Measurements from ENCODE around the gene FSTL4.

Gene FSTL4

GRCh38 chr5:133408322-133408721, 204.0 kb downstream of the FSTL4 start:
- Histone ChIP-seq H3K9ac (ENCODE audit: low read length) (no peak overlapping the region), H3K4me3 (ENCODE audit: low read length) (no peak overlapping the region), H3K4me1 (ENCODE audit: control insufficient read depth, insufficient read depth, low read length) (no peaks in the 10 kb centered on the region), H3K36me3 (ENCODE audit: control insufficient read depth, insufficient read depth, low read length) (no peaks in the 10 kb centered on the region), H3K9me3 (ENCODE audit: control insufficient read depth, low read length) (no peaks in the 10 kb centered on the region), H3K27me3 (ENCODE audit: control insufficient read depth, insufficient read depth, low read length) (no peaks in the 10 kb centered on the region)

DNA sequence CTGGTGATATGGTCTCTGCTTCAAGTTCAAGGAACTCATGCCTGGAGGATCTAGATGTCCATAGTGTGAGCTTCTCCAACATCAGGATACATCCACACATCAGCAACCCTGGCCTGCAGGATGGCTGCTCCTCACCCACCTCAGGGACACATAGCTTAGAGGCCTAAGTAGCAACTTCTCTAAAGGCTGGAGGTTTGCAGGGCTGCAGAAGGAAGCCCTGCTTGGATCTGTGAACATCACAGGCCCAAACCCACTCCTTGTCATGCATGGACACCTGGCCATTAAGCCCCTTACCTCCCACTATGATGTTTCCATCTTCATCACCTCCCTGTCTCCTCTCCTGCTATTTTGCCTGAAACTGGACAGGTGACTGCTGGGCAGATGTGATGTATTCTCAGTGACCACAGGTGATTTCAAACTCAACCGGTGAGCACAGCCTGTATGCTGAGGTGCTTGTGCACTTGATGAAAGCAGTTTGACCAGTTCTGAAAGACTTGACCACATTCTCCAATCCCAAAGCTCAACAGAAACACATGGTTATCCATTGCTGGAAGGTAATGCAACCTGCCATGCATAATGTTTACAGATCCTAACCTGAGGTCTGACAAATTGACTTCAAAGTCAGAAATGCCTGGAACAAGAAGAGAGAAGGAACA, 205.2 kb downstream of the FSTL4 start:
- Histone ChIP-seq H3K4me1 (ENCODE audit: control insufficient read depth, insufficient read depth, low read length) (no peaks in the 10 kb centered on the region), H3K4me3 (ENCODE audit: low read length) (no peak overlapping the region), H3K9me3 (ENCODE audit: control insufficient read depth, low read length) (no peaks in the 10 kb centered on the region), H3K9ac (ENCODE audit: low read length) (no peak overlapping the region), H3K36me3 (ENCODE audit: control insufficient read depth, insufficient read depth, low read length) (no peaks in the 10 kb centered on the region), H3K27me3 (ENCODE audit: control insufficient read depth, insufficient read depth, low read length) (no peaks in the 10 kb centered on the region)

- H3K9me3 ChIP-seq (ENCODE audit: control insufficient read depth, low read length): no peaks in the 10 kb centered on the region
- no peaks in the 10 kb centered on the region for H3K4me1 ChIP-seq (ENCODE audit: control insufficient read depth, insufficient read depth, low read length)
Measured at GRCh38 chr5:133406208-133406976, 205.9 kb downstream of the FSTL4 start.

DNA sequence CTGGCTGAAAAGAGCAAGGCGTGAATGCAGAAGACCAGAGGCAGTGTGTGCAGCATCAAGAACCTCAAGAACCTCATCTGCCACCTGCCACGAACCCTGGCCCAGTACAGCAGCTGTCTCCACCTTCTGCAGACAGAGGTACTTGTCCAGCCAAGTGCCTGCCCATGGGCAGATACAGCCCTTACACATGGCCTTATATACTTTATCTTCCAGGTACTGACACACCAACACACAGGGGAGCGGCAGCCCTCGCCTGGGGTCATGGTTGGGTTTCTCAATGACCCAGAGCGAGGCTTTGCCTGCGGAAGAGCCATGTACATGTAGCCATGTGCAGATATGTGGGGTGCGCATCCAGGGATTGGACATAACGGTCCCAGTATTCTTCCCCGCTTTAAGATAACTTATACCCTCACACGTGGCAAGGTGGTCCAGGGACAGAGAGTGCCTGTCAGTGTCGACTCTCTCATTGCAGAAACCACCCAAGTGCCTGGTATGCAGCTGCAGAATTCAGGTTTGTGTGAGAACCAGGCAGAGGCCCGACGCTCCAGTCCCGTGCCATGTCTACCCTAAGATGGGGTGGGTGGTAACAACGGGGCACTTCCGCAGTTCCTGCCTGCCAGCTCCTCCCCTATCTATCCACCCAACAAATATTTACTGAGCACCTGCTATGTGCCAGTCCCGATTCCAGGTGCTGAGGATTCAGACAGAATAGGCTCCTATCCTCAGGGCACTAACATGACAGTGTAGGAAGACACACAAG, 206.9 kb downstream of the FSTL4 start:
- Histone ChIP-seq H3K36me3 (ENCODE audit: control insufficient read depth, insufficient read depth, low read length) (no peaks in the 10 kb centered on the region), H3K9ac (ENCODE audit: low read length) (no peak overlapping the region), H3K4me3 (ENCODE audit: low read length) (no peak overlapping the region), H3K27me3 (ENCODE audit: control insufficient read depth, insufficient read depth, low read length) (no peaks in the 10 kb centered on the region), H3K4me1 (ENCODE audit: control insufficient read depth, insufficient read depth, low read length) (no peaks in the 10 kb centered on the region), H3K9me3 (ENCODE audit: control insufficient read depth, low read length) (no peaks in the 10 kb centered on the region)

More at GRCh38 chr5:133406208-133406976, 205.9 kb downstream of the FSTL4 start:
- H3K27me3 ChIP-seq (ENCODE audit: control insufficient read depth, insufficient read depth, low read length): no peaks in the 10 kb centered on the region
- no peak overlapping the region for H3K4me3 ChIP-seq (ENCODE audit: low read length)
- H3K36me3 ChIP-seq (ENCODE audit: control insufficient read depth, insufficient read depth, low read length): no peaks in the 10 kb centered on the region
- no peak overlapping the region for H3K9ac ChIP-seq (ENCODE audit: low read length)

DNA sequence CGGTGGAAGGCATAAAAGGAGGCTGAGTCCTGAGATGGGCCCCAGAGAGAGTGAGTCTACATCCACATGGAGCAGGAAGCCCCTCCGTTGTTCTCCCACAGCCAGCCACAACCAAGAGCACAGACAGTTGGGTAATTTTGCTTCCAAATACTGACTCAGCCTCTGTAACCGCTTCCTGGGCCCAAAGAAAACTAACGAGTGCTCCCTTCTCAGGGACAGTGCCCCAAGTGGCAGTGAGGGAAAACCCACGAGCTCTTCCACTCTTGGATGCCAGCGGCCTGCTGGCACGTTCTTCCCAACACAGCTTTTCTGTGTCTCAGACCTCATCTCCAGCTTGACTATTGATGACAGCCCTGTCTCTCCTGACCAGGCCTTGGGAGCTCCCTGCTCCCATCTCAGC, 207.6 kb downstream of the FSTL4 start:
- Histone ChIP-seq H3K9ac (ENCODE audit: low read length) (no peak overlapping the region), H3K36me3 (ENCODE audit: control insufficient read depth, insufficient read depth, low read length) (no peaks in the 10 kb centered on the region), H3K4me3 (ENCODE audit: low read length) (no peak overlapping the region), H3K27me3 (ENCODE audit: control insufficient read depth, insufficient read depth, low read length) (no peaks in the 10 kb centered on the region), H3K4me1 (ENCODE audit: control insufficient read depth, insufficient read depth, low read length) (no peaks in the 10 kb centered on the region), H3K9me3 (ENCODE audit: control insufficient read depth, low read length) (no peaks in the 10 kb centered on the region)

DNA sequence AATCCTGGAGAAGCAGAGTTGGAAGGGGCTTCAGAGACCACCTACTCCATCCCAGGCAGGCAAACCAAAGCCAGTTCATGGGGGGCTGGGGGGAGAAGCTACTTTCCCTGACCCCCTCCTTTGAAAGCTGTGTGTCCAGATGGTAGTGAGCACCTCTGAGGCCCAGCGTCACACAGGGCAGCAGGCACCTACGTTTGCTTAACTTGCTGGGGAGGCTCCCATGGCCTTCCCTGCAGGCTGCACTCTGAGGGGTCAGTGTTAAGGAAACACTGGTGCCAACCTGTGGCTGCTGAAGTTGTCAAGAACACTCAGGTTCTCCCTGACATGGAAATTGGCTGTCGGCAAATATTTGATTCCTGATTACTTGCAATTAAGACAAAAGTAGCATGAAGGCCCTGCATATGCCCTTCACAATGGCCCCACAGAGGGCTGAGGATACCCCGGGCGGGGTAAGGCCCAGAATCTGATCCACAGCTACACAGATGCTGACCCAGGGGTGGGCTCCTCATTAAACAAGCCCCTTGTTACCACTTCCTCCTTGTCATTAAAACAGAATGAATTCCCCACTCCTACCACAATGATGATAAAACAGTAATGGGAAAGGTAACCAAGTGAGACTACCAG, 208.5 kb downstream of the FSTL4 start:
- Histone ChIP-seq H3K27me3 (ENCODE audit: control insufficient read depth, insufficient read depth, low read length) (no peaks in the 10 kb centered on the region), H3K9me3 (ENCODE audit: control insufficient read depth, low read length) (no peaks in the 10 kb centered on the region), H3K36me3 (ENCODE audit: control insufficient read depth, insufficient read depth, low read length) (no peaks in the 10 kb centered on the region), H3K4me1 (ENCODE audit: control insufficient read depth, insufficient read depth, low read length) (no peaks in the 10 kb centered on the region), H3K4me3 (ENCODE audit: low read length) (no peak overlapping the region), H3K9ac (ENCODE audit: low read length) (no peak overlapping the region)

- Histone ChIP-seq H3K4me1 (ENCODE audit: control insufficient read depth, insufficient read depth, low read length) (no peaks in the 10 kb centered on the region), H3K4me3 (ENCODE audit: low read length) (no peak overlapping the region), H3K9me3 (ENCODE audit: control insufficient read depth, low read length) (no peaks in the 10 kb centered on the region), H3K27me3 (ENCODE audit: control insufficient read depth, insufficient read depth, low read length) (no peaks in the 10 kb centered on the region), H3K9ac (ENCODE audit: low read length) (no peak overlapping the region), H3K36me3 (ENCODE audit: control insufficient read depth, insufficient read depth, low read length) (no peaks in the 10 kb centered on the region)
Measured at GRCh38 chr5:133402775-133403174, 209.6 kb downstream of the FSTL4 start.

GRCh38 chr5:133401731-133402347, 210.5 kb downstream of the FSTL4 start:
- no peaks in the 10 kb centered on the region for H3K27me3 ChIP-seq (ENCODE audit: control insufficient read depth, insufficient read depth, low read length)
- H3K4me3 ChIP-seq (ENCODE audit: low read length): no peak overlapping the region
- H3K36me3 ChIP-seq (ENCODE audit: control insufficient read depth, insufficient read depth, low read length): no peaks in the 10 kb centered on the region
- H3K9ac ChIP-seq (ENCODE audit: low read length): no peak overlapping the region
- H3K9me3 ChIP-seq (ENCODE audit: control insufficient read depth, low read length): no peaks in the 10 kb centered on the region
- H3K4me1 ChIP-seq (ENCODE audit: control insufficient read depth, insufficient read depth, low read length): no peaks in the 10 kb centered on the region

- Histone ChIP-seq H3K4me1 (ENCODE audit: control insufficient read depth, insufficient read depth, low read length) (no peaks in the 10 kb centered on the region), H3K4me3 (ENCODE audit: low read length) (no peak overlapping the region), H3K27me3 (ENCODE audit: control insufficient read depth, insufficient read depth, low read length) (no peaks in the 10 kb centered on the region), H3K9ac (ENCODE audit: low read length) (no peak overlapping the region), H3K9me3 (ENCODE audit: control insufficient read depth, low read length) (no peaks in the 10 kb centered on the region), H3K36me3 (ENCODE audit: control insufficient read depth, insufficient read depth, low read length) (no peaks in the 10 kb centered on the region)
Measured at GRCh38 chr5:133400831-133401351, 211.4 kb downstream of the FSTL4 start.

GRCh38 chr5:133400120-133400519, 212.2 kb downstream of the FSTL4 start:
- Histone ChIP-seq H3K36me3 (ENCODE audit: control insufficient read depth, insufficient read depth, low read length) (no peaks in the 10 kb centered on the region), H3K4me1 (ENCODE audit: control insufficient read depth, insufficient read depth, low read length) (no peaks in the 10 kb centered on the region), H3K9ac (ENCODE audit: low read length) (no peak overlapping the region), H3K4me3 (ENCODE audit: low read length) (no peak overlapping the region), H3K9me3 (ENCODE audit: control insufficient read depth, low read length) (no peaks in the 10 kb centered on the region), H3K27me3 (ENCODE audit: control insufficient read depth, insufficient read depth, low read length) (no peaks in the 10 kb centered on the region)

GRCh38 chr5:133399247-133399891, 213.0 kb downstream of the FSTL4 start:
- no peak overlapping the region for H3K4me3 ChIP-seq (ENCODE audit: low read length)
- H3K9me3 ChIP-seq (ENCODE audit: control insufficient read depth, low read length): no peaks in the 10 kb centered on the region

More at GRCh38 chr5:133399247-133399891, 213.0 kb downstream of the FSTL4 start:
- Histone ChIP-seq H3K9ac (ENCODE audit: low read length) (no peak overlapping the region), H3K4me1 (ENCODE audit: control insufficient read depth, insufficient read depth, low read length) (no peaks in the 10 kb centered on the region), H3K27me3 (ENCODE audit: control insufficient read depth, insufficient read depth, low read length) (no peaks in the 10 kb centered on the region), H3K36me3 (ENCODE audit: control insufficient read depth, insufficient read depth, low read length) (no peaks in the 10 kb centered on the region)

Data from mucosa of stomach (tissue), 1 donor.